ENCODE data around the gene OPA3. TPM values are rescaled to one million over a fixed set of nuclear protein-coding genes. Genes with fewer than 3 reads are reported as not detected.

Gene OPA3
- total RNA-seq, 1 donor from 2014 or later, result 14.8 TPM

DNA sequence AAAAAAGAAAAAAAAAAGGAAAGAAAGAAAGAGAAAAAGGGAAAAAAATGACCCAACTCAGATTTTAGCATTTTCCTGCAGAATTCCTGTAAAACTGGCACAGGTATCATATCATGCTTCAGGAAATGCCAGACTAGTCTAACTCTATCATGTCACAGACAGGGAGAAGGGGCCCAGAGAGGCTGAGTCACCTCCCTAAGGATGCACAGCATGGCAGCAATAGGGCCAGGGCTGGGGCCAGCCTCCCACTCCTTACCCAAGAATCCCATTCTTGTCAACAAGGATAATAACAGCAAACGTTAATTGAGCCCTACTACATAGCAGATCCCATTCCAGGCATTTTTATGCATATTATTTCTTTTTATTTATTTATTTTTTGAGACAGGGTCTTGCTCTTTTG is 8.9 kb upstream of the OPA3 start:
- Mint-ChIP-seq H3K4me3 (no peak overlapping the region), H3K9me3 (no peaks in the 10 kb centered on the region), H3K27ac (ENCODE audit: unreplicated experiment) (no peak overlapping the region), H3K27me3 (ENCODE audit: low read depth) (peaks cover 81% of the 10 kb centered on the region), H3K36me3 (ENCODE audit: low read depth) (no peaks in the 10 kb centered on the region), H3K4me1 (peaks cover 12% of the 10 kb centered on the region)
- no peak for DNase-seq (ENCODE audit: low read depth, low spot score)
- TF ChIP-seq, protein P1, sequence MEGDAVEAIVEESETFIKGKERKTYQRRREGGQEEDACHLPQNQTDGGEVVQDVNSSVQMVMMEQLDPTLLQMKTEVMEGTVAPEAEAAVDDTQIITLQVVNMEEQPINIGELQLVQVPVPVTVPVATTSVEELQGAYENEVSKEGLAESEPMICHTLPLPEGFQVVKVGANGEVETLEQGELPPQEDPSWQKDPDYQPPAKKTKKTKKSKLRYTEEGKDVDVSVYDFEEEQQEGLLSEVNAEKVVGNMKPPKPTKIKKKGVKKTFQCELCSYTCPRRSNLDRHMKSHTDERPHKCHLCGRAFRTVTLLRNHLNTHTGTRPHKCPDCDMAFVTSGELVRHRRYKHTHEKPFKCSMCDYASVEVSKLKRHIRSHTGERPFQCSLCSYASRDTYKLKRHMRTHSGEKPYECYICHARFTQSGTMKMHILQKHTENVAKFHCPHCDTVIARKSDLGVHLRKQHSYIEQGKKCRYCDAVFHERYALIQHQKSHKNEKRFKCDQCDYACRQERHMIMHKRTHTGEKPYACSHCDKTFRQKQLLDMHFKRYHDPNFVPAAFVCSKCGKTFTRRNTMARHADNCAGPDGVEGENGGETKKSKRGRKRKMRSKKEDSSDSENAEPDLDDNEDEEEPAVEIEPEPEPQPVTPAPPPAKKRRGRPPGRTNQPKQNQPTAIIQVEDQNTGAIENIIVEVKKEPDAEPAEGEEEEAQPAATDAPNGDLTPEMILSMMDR (conservative IDR thresholded peaks at IDR 0.05), result no peak

DNA sequence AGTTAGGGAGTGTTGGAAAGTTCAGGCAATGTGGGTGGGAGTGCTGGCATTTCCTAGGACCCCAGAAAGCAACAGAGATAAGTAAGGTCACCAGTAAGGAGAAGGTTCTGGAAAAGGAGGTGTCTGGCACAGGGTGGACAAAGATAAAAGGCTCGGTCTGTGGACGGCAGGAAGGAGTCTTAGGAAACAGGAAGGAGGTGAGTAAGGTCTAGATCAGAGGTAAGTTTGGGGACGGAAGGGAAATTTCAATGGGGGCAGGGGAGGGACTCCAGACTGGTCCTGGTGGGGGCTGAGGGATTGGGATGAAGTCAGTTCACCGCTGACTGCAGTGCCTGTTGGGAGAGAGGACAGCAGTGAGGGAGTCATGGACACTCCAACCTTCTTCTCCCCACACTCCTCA is 7.8 kb upstream of the OPA3 start:
- TF ChIP-seq, protein P1 (conservative IDR thresholded peaks at IDR 0.05), result no peak
- Mint-ChIP-seq H3K9me3 (no peaks in the 10 kb centered on the region), H3K27me3 (ENCODE audit: low read depth) (peaks cover 74% of the 10 kb centered on the region), H3K27ac (ENCODE audit: unreplicated experiment) (no peak overlapping the region), H3K4me3 (no peak overlapping the region), H3K4me1 (peaks cover 2% of the 10 kb centered on the region), H3K36me3 (ENCODE audit: low read depth) (no peaks in the 10 kb centered on the region)
- no peak for DNase-seq (ENCODE audit: low read depth, low spot score)

DNA sequence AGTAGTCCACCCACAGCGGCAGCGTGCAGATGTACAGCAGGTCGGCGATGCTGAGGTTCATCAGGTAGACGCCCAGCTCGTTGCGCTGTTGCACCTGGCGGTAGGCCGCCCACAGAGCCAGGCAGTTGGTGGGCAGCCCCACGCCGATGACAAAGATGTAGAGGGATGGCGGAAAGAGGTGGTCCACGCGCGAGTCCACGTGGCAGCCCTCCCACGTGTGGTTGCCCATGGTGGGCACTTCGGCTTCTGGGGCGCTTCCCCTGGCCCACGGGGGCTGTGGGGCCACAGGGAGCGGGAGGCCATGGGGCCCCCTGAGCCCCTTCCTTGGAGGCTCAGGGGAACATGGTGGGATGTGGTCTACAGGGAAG is 7.0 kb upstream of the OPA3 start:
- TF ChIP-seq, protein P1 (conservative IDR thresholded peaks at IDR 0.05), result no peak
- Mint-ChIP-seq H3K4me1 (no peaks in the 10 kb centered on the region), H3K27ac (ENCODE audit: unreplicated experiment) (no peak overlapping the region), H3K36me3 (ENCODE audit: low read depth) (no peaks in the 10 kb centered on the region), H3K27me3 (ENCODE audit: low read depth) (peaks cover 66% of the 10 kb centered on the region), H3K9me3 (no peaks in the 10 kb centered on the region), H3K4me3 (no peak overlapping the region)
- no peak for DNase-seq (ENCODE audit: low read depth, low spot score)

DNA sequence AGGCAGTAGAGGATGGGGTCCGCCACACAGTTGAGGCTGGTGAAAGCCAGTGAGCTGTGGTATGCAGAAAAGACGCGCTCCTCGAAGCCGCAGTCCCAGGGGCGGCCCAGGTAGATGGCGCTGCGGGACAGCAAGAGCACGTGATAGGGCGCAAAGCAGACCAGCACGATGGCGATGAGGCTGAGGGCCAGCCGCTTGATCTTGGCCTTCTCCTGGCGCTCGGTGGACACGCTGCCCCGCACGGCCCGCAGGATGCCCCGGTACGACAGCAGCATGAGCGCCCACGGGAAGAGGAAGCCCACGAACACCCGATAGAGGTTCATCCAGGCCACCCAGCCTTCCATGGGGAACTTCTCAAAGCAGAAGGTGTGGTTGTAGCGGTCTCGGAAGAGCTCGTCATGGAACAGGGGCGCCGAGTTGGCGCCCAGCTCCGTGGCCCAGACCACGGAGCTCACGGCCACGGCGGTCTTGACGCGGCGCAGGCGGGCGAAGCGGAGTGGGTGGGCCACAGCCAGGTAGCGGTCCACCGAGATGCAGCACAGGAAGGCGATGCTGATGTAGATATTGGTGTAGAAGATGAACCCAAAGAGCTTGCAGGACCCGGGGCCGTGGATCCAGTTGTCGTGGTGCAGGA is 6.5 kb upstream of the OPA3 start:
- Mint-ChIP-seq H3K4me3 (no peak overlapping the region), H3K4me1 (no peaks in the 10 kb centered on the region), H3K9me3 (no peaks in the 10 kb centered on the region), H3K27ac (ENCODE audit: unreplicated experiment) (no peak overlapping the region), H3K27me3 (ENCODE audit: low read depth) (peaks cover 61% of the 10 kb centered on the region), H3K36me3 (ENCODE audit: low read depth) (no peaks in the 10 kb centered on the region)
- TF ChIP-seq, protein P1 (conservative IDR thresholded peaks at IDR 0.05), result peak; percentile 58
- peak; percentile 26 for DNase-seq (ENCODE audit: low read depth, low spot score)

DNA sequence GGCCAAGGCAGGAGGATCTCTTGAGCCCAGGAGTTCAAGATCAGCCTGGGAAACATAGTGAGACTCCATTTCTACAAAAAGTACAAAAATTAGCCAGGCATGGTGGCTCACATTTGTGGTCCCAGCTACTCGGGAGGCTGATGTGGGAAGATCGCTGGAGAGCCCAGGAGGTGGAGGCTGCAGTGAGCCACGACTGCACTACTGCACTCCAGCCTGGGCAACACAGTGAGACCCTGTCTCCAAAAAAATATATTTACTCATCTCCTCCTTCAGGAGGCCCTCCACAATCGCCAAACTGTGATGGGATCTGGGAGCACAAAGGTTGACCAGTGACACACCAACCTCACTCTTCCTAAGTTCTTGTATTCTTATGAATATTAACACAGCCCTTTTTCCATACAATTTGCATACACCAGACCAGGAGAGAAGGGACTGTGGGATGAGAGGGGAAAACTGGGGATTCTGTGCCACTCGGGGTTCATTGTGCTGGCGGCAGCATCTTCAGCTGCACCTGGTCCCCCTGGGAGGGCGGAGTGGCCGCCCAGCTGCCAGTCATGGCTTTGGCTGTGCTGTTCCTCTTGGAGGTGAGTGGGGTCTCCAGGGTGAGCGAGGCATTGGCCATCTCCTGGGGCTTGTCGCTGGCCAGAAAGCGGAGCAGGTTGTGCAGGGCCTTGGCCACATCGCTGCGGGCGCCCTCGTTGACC is 5.8 kb upstream of the OPA3 start:
- Mint-ChIP-seq H3K27ac (ENCODE audit: unreplicated experiment) (no peak overlapping the region), H3K36me3 (ENCODE audit: low read depth) (no peaks in the 10 kb centered on the region), H3K4me3 (peak overlapping the region; percentile 8), H3K27me3 (ENCODE audit: low read depth) (peaks cover 55% of the 10 kb centered on the region), H3K4me1 (no peaks in the 10 kb centered on the region), H3K9me3 (no peaks in the 10 kb centered on the region)
- TF ChIP-seq, protein P1 (conservative IDR thresholded peaks at IDR 0.05), result no peak
- no peak for DNase-seq (ENCODE audit: low read depth, low spot score)

Data from neural crest cell (in vitro differentiated cells).